GM18909 (cell line): ENCODE data around the gene OR2T11.
"Not testable (repeated sequence)": the region's sequence is repeated elsewhere in the genome, so short reads cannot be mapped to it uniquely, and the experiment has no call there.

ENCODE experiments used
- ATAC-seq: cut with Tn5 transposase; IDR thresholded peaks from one replicate; pipeline ENCODE4 v1.9.1; 2021; ENCODE audit warnings: mild to moderate bottlenecking; ENCODE audit not compliant: unreplicated experiment, poor library complexity

The OR2T11 gene

DNA sequence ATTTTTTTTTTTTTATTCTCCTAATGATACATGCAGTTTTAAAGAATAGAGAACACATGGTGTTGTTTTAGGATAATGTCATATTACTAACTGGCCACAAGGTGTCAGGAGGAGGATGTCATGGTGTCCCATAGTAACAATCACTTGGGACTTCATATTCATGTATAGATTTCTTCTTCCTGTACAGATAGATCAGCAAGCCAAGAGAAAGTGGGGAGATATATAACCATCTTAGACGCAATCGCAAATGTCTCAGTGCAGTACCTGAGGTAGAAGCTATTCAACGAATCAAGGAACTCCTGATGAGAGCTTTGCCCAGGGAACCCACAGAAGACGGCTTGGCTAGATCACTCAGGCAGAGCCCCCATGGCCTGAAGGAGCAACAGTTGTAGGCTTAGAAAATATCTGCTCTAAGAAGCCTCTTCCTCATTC, 12.3 kb downstream of the OR2T11 start:
- peak; percentile 95 for ATAC-seq

DNA sequence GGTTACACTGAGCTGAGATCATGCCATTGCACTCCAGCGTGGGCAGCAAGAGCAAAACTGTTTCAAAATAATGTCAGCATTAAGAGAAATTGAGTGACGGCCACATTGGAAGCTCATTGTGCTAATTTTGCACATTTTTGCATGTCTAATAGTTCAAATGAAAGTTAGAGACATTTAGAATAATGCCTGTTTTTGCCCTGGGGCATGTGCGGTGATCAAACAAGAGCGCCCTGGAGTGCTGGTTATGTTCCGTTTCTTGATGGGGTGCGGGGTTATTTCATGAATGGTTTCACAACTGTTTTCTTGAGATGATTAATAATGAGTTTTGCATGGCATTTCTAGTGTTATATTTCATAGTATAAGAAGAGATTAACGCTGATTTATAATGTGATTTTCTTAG, 13.1 kb downstream of the OR2T11 start:
- ATAC-seq = no peak

DNA sequence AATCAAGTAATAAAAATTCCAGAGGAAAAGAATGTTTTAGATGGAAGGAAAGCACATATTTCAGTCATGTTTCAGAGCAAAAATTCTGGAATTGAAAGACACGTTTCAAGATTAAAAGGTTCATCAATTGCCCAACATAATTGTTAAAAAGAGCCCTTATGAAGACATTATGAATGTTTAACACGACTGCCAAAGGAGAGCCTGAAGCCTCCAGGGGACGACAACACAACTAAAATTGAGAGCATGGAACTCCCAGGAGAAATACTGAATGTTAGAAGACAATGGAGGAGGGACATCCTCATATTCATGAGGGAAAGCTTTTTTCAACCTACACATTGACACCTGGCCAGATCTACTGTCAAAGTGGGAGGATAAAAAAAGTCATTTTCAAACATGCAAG, 16.0 kb downstream of the OR2T11 start:
- ATAC-seq = no peak

DNA sequence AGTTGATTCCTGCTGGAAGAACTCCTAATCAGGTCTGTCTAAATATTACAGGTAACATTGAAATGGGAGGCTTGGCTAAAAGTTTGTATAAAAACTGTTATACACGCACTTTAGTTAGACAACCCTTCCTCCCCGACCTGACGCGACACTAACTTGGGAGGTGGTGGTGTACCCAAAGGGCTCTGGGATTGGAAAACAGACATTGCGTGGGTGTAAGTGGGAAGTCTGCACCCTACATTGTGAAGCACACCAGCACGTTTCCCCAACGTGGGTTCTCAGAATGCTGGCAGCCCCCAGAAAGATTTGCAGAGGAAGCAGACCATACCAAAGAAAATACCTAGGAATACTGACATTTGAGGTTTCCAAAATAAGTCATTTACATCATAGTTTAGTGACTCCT, 16.8 kb downstream of the OR2T11 start:
- no peak for ATAC-seq

DNA sequence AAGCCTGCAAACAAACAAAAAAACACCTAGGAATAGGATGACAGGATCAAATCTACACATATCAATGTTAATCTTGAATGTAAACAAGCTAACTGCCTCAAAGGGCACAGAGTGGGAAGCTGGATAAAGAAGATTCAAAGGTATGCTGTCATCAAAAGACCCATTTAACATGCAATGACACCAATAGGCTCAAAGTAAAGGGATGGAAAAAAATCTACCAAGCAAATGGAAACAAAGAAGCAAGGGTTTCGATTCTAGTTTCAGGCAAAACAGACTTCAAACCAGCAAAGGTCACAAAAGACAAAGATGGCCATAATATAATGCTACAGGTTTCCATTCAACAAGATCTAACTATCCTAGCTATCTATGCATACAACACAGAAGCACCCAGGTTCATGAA, 21.1 kb downstream of the OR2T11 start:
- peak; percentile 53 for ATAC-seq

DNA sequence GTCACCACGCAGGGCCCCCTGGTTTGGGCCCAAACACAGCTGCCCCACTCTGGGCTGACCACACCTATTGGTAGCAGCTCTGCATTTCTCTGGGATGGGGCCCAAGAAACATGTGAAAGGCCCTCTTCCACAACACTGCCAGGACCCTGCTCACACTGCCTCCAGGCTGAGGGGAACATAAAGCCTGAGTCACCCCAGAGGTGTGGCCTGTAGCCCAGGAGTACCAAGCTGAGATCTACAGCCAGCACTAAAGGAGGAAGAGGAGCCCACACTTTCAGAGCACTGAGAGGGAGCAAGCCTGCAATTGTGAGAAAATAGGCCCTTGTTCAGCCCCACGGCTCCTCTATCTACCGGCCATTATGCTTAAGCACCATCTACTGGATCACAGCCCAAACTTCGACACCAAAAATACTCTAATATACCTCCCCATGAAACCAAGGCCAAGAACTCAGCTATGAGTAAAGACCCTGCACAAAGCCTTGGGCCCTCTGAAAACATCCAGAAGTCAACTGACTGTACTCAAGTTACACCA, 22.9 kb downstream of the OR2T11 start:
- no peak for ATAC-seq

DNA sequence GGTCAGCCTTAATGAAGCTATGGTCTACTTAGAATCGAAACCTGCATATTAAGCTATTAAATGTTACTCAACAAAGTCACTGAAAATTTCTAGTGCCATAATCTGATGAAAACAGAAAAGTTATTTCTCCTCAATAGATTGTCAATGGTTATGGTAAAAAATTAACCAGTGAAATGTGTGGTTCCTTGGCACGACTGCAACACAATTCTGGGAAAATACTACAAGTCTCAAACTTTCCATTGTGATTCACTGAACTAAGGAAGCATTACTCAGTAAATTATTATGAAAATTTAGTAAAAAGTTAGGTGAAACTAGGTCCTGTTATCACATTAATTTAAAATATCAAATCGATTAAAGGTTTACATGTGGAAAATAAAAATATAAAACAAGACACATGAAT, 24.6 kb downstream of the OR2T11 start:
- no peak for ATAC-seq

DNA sequence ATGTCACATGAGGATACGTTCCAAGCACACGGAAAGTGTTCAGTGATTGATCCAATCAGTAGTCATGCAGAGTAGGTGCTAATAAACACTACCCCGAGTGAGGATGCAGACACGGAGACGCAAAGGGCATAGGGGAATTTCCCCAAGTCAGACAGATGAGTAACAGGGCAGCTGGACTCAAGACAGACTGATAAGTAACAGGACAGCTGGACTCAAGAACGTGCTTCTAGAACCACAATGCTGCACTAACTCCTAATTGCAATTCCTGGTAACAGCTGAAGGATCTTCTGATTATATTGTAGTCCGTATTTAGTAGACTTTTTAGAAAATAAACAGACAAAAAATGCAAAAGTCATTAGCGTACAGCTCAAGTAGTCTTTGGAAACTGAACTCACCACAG, 35.5 kb downstream of the OR2T11 start:
- no peak for ATAC-seq

DNA sequence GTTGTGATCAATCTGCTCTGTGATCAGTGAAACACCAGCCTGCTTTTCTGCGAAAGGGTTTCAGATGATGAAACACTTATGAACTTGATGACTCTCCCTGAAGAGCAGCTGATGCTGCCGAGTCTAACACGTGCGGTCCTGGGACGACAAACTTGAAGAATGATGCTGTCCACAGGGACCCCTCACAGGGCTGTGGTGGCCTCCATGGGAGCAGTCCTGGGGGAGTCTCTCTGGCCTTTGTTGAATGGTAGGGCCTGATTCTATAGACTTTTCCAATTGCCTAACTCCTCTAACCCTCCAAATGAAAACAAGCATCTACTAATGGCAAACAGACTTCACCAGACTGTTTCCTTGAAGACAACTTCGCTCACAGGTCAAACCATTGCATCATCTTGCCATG, 37.3 kb downstream of the OR2T11 start, which contains the start of gene OR2T10:
Gene OR2T10, minus strand, starts transcription at position 112 of the 400 bp plus-strand sequence. CDS start 3,932 bp downstream, outside the sequence.
- no peak for ATAC-seq

DNA sequence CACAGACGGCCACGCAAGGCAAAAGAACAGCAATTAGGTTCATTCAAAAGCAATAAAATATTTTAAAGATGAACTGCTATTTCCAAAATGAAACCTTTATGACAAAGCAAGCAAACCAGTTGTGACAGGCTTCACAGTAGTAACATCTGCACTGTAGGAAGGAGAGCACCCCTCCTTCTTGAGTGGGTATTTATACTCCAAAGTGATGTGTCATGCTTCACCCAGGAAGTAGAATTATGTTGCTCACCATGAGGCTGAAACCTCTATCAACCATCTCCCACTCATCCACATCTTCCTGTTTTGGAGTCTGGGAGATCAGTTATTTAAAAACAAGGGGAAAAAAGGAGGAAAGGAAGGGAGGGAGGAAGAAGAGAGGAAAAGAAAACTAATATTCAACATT, 38.3 kb downstream of the OR2T11 start:
- ATAC-seq = no peak

DNA sequence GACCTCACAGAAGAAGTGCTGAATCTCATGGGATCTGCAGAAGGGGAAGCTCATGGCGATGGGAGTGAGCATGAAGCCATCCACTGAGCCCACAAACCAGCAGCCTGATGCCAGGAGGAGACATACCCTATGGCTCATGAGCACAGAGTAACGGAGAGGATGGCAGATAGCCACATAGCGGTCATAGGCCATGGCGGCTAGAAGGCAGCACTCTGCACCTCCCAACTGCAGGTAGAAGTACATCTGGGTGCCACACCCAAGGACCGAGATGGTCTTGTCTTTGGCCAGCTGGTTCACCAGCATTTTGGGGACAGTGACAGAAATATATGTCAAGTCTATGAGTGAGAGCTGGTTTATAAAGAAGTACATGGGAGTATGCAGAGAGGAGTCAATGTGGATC, 41.7 kb downstream of the OR2T11 start:
- ATAC-seq = no peak

DNA sequence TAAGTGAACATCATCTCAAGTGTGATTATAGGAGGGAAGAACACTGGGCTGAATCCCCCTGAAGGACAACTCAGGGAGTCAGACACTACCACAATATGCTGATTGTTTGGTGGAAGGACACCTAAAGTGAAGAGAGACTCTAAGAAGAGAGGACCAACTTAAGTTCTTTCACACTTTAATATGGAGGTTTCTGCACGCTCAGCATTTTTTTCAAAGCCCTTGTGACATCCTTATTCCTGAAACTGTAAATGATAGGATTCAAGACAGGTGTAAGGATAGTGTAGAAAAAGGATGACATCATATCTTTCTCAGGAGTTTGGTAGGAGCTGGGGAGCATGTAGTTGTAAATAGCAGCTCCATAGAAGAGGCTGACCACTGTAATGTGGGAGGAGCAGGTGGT, 42.2 kb downstream of the OR2T11 start:
- ATAC-seq = no peak

DNA sequence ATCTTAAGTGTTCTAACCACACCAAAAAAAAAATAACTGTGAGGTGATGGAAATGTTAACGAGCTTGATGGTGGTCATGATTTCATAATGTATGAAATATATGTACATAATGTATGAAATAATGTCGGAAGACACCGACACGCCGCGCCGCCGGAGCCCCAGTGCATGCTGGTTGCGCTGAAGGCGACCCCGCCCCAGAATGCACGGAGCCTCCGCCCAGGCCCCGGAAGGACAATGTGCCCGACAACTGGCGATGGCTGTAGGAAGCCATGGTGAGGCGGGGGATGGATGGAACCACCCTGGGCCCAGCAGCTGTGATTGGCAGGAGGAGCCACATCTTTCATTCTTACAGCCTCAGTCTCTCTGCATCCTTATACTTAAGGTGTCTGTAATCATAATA, 44.8 kb downstream of the OR2T11 start:
- no peak for ATAC-seq

DNA sequence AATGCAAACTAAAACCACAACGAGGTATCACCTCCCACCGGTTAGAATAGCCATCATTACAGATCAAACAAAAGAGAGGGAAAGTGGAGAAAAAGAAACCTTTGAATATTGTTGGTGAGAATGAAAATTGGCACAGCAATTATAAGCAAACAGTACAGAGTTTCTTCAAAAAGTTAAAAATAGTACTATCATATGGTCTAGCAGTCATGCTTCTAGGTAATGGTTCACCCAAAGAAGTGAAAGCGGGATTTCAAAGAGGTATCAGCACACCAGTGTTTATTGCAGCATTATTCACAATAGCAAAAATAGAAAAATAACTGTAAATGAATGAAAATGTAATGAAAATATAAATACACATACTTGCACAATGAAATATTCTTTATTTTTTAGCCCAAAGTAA, 45.6 kb downstream of the OR2T11 start:
- ATAC-seq = no peak

DNA sequence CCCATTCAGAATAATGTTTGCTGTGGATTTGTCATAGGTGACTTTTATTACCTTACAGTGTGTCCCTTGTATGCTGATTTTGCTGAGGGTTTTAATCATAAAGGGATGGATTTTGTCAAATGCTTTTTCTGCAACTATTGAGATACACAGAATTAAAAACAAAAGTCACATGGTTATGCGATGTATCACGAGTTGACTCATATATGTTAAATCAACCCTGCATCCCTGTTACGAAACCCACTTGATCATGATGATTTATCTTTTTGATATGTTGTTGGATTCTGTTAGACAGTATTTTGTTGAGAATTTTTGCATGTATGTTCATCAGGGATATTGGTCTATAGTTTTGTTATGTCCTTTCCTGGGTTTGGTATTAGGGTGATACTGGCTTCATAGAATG, 49.6 kb downstream of the OR2T11 start:
- no peak for ATAC-seq

DNA sequence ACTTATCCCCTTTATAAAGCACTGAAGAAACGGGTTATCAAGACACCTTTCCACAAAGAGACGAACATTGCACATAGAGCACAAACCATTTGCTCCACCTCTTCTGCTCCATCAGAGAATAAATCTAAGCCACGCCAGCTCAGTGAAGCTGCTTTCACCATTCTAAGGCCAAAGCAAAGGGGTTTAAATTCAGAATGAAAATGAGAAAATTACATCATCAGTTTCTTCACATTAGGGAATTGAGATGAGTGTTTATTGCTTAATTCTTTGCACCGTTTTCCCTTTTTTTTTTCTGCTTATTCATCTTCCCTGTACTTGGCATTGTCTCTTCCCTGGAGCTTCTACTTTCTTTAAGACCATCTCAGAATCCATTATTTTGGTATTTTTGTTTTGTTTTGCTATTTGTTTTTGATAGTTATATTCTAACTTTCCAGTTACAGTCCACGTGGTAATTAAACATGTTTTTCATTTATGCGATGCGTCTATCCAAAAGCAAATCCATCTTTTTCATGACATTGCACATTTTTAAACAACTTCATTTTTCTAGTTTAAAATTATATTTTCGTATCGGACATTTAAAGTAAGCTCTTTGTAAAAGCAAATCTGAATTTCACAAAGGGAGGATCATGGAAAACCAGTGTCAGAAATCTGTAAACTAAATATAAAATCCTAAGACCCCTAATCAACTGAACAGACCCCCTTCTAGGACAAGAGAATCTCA, 58.5 kb downstream of the OR2T11 start:
- ATAC-seq = no peak

DNA sequence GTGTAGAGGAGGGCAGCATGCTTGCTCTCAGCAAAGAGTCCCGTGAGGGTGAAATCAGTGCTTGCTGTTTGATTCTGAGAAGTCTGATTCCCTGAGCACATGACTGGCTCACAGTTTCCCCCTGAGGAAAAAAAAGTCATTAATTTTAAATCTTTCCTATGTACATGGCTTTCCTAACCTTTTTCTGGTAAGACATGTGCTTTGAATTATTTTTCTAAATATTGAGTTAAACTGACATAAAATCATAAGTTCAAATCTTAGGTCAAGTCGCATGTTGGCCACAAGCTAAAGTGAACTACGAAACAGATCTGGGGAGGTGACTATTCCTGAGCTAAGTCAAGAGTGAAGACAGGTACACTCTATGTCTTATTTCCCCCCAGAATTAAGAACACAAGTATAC, 60.2 kb downstream of the OR2T11 start, which contains the start of gene OR2T34:
Gene OR2T34, minus strand, starts transcription at position 101 of the 400 bp plus-strand sequence. Its CDS starts 0 bp downstream, at position 101.
- not testable (repeated sequence) for ATAC-seq

DNA sequence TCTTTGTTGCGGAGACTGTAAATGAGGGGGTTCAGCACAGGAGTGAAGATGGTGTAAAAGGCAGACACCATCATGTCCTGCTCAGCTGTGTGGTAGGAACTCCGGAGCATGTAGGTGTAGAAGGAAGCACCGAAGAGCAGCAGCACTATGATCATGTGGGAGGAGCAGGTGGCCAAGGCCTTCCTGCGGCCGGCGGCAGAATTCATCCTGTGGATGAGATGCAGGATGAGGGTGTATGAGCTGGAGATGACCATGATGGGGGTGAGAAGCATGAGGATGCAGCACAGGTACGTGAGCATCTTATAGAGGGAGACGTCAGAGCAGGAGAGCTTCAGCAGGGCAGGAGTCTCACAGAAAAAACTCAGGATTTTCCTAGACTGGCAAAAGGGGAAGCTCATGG, 61.0 kb downstream of the OR2T11 start:
- not testable (repeated sequence) for ATAC-seq
